Fibroblast of skin of left quadriceps (primary cell): Measurements from ENCODE around the gene ZIC3.
"Not testable (repeated sequence)": the region's sequence is repeated elsewhere in the genome, so short reads cannot be mapped to it uniquely, and the experiment has no call there.

ENCODE experiments used
- DNase-seq, 2 experiments: peaks; one replicate each; pipeline ENCODE4 v3.0.0-alpha.2; 2013; ENCODE audit warnings: low read depth in 2 of 2

Gene ZIC3

GRCh38 chrX:137565921-137566745 lies at the start of gene ZIC3:
TSS of gene ZIC3 (plus strand) at chrX:137566127. CDS start at chrX:137566692, 565 bp downstream.
- DNase-seq = peak; percentile 2 to 12

- no peak for DNase-seq
Measured at GRCh38 chrX:137519459-137519858, 46.5 kb upstream of the ZIC3 start.

- DNase-seq = no peak
Measured at GRCh38 chrX:137545711-137546651, 19.9 kb upstream of the ZIC3 start.

- no peak for DNase-seq
Measured at GRCh38 chrX:137547291-137547690, 18.6 kb upstream of the ZIC3 start.

- DNase-seq = no peak
Measured at GRCh38 chrX:137548261-137548660, 17.7 kb upstream of the ZIC3 start.

GRCh38 chrX:137549073-137549472 lies 16.9 kb upstream of the ZIC3 start:
- no peak for DNase-seq

- DNase-seq = no peak
Measured at GRCh38 chrX:137549851-137550664, 15.9 kb upstream of the ZIC3 start.

- DNase-seq = no peak
Measured at GRCh38 chrX:137550665-137551261, 15.2 kb upstream of the ZIC3 start.

- DNase-seq = not testable (repeated sequence)
Measured at GRCh38 chrX:137552098-137552497, 13.8 kb upstream of the ZIC3 start.

- DNase-seq = no peak
Measured at GRCh38 chrX:137562096-137562495, 3.8 kb upstream of the ZIC3 start.

- DNase-seq = no peak
Measured at GRCh38 chrX:137563681-137564651, 2.0 kb upstream of the ZIC3 start.

GRCh38 chrX:137565318-137565904 lies 516 bp upstream of the ZIC3 start:
- DNase-seq = no peak

GRCh38 chrX:137566746-137567679 lies 1.1 kb downstream of the ZIC3 start:
- no peak for DNase-seq

- no peak for DNase-seq
Measured at GRCh38 chrX:137567682-137568232, 1.8 kb downstream of the ZIC3 start.

GRCh38 chrX:137568741-137569469 lies 3.0 kb downstream of the ZIC3 start:
- no peak for DNase-seq

GRCh38 chrX:137569470-137569891 lies 3.6 kb downstream of the ZIC3 start:
- DNase-seq = no peak

GRCh38 chrX:137573324-137574101 lies 7.6 kb downstream of the ZIC3 start:
- no peak for DNase-seq
